Colonic mucosa (tissue), 4 donors: ENCODE data around the gene CDKAL1. TPM values are rescaled to one million over a fixed set of nuclear protein-coding genes. Genes with fewer than 3 reads are reported as not detected.

ENCODE experiments used
- DNase-seq: peaks from one replicate; pipeline ENCODE4 v3.0.0-alpha.2; 2020
- H3K27ac ChIP-seq: fragments of 200-600 bp; one replicate; pipeline ENCODE4 v1.8.0; 2021
- H3K27me3 ChIP-seq: fragments of 200-600 bp; one replicate; pipeline ENCODE4 v1.8.0; 2021
- H3K36me3 ChIP-seq: fragments of 200-600 bp; one replicate; pipeline ENCODE4 v1.8.0; 2021
- H3K4me1 ChIP-seq: fragments of 200-600 bp; one replicate; pipeline ENCODE4 v1.8.0; 2021; ENCODE audit warnings: mild to moderate bottlenecking
- H3K4me3 ChIP-seq: fragments of 200-600 bp; one replicate; pipeline ENCODE4 v1.8.0; 2021
- H3K9ac ChIP-seq, 2 donors: one replicate each; pipeline ENCODE4 v1.7.0; 2013; ENCODE audit warnings: control low read depth in 2 of 2, low read depth in 2 of 2, low read length in 2 of 2
- H3K9me3 ChIP-seq: fragments of 200-600 bp; one replicate; pipeline ENCODE4 v1.8.0; 2021
- CTCF ChIP-seq: fragments of 200-600 bp; IDR thresholded peaks from one replicate; pipeline ENCODE4 v1.8.0; 2022; ENCODE audit warnings: antibody characterized with exemption, mild to moderate bottlenecking
- intact Hi-C: fragments of 100-400 bp; cut with DNase I; formaldehyde crosslinking; loops from one replicate; pipeline ENCODE4 v1.14.1; 2022
- total RNA-seq, 2 donors: library from RNA; stranded (reverse); fragmentation: NEBNext Ultra II Directional in 1 of 2; extraction: Animal tissue kit (Norgen Biotek cat#: 25700) in 1 of 2; gene quantifications; one replicate each; pipeline ENCODE4 v1.2.1, GENCODE V29; 2021
- donor health status: healthy.
- donor health status: DM: no; HTN: no; CAD: no.
- donor health status: DM: no; HTN: no; CAD: no.

Gene CDKAL1
- total RNA-seq, 2 donors from 2014 or later, result 13.8 to 14.2 TPM

GRCh38 chr6:20778912-20779311 lies 244.7 kb downstream of the CDKAL1 start:
- H3K27me3 ChIP-seq, result no peaks in the 10 kb centered on the region
- intact Hi-C loops, result no loop called here
- no peaks in the 10 kb centered on the region for H3K4me1 ChIP-seq
- H3K36me3 ChIP-seq, result no peaks in the 10 kb centered on the region
- no peak overlapping the region for H3K27ac ChIP-seq
- H3K4me3 ChIP-seq, result no peak overlapping the region
- TF ChIP-seq CTCF, result no peak
- H3K9me3 ChIP-seq, result no peaks in the 10 kb centered on the region
- H3K9ac ChIP-seq, result no peak overlapping the region
- DNase-seq, result no peak

- H3K27me3 ChIP-seq, result no peaks in the 10 kb centered on the region
- no peak for DNase-seq
- H3K9me3 ChIP-seq, result no peaks in the 10 kb centered on the region
- H3K27ac ChIP-seq, result no peak overlapping the region
- no peaks in the 10 kb centered on the region for H3K4me1 ChIP-seq
- H3K4me3 ChIP-seq, result no peak overlapping the region
- TF ChIP-seq CTCF, result no peak
- intact Hi-C loops, result no loop called here
- H3K36me3 ChIP-seq, result no peaks in the 10 kb centered on the region
- no peak overlapping the region for H3K9ac ChIP-seq
Measured at GRCh38 chr6:20789162-20789561, 254.9 kb downstream of the CDKAL1 start.

DNA sequence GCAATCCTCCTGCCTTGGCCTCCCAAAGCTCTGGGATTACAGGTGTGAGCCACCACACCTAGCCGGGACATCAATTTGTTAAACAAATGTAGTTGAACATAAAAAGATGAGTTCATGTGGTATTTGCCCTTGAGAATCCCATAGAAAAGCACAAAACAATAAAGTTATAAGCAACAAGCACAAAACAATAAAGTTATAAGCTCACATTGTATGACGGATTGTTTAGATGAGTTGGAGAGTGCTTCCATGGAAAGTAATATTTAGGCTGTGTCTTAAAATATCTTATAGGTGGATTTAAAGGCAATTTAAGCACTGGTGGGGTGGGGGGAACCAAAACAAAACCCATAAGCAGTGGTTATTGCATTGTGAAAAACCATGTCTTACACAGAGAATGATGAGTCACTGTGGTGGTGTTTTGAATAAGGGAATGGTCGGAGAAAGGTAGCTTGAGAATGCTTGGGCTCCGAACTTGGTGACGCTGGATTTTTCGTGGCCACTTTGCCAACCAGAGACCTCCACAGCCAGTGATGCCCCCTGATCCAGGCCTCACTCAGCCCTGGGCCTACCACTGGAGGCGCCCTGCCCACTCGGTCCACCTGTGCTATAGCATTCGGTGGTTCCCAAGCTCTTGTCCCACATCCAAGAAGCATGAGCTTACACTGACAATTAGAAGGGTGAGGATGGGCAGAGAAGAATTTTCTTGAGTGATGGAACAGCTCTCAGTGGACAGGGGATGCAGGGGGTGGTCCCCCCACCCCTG lies 256.0 kb downstream of the CDKAL1 start:
- H3K9ac ChIP-seq, result no peak overlapping the region
- no peaks in the 10 kb centered on the region for H3K4me1 ChIP-seq
- intact Hi-C loops, result no loop called here
- H3K4me3 ChIP-seq, result no peak overlapping the region
- H3K27me3 ChIP-seq, result no peaks in the 10 kb centered on the region
- no peaks in the 10 kb centered on the region for H3K36me3 ChIP-seq
- no peak for DNase-seq
- no peak for TF ChIP-seq CTCF
- H3K9me3 ChIP-seq, result no peaks in the 10 kb centered on the region
- H3K27ac ChIP-seq, result no peak overlapping the region

- H3K4me1 ChIP-seq, result no peaks in the 10 kb centered on the region
- intact Hi-C loops, result no loop called here
- no peak for DNase-seq
- H3K27ac ChIP-seq, result no peak overlapping the region
- no peaks in the 10 kb centered on the region for H3K9me3 ChIP-seq
- no peak for TF ChIP-seq CTCF
- no peaks in the 10 kb centered on the region for H3K27me3 ChIP-seq
- H3K9ac ChIP-seq, result no peak overlapping the region
- no peak overlapping the region for H3K4me3 ChIP-seq
- no peaks in the 10 kb centered on the region for H3K36me3 ChIP-seq
Measured at GRCh38 chr6:20791074-20791473, 256.8 kb downstream of the CDKAL1 start.

DNA sequence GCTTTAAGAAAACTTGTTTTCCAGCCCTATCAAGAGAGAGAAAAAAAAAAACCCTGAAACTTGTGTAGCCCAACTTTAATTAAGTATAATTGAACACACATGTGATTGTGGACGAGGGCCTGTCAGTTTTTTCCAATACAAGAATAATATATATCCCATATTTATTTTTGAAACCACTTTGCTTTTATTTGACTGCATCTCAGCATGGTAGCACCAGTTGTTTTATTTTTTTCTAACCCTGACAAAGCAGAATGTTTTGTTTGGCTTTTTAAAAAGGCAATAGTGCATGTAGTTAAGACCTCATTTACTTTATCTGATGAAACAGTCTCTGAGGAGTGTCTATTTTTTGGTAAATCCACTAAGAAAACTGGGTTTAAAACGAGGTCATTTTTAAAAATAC lies 257.7 kb downstream of the CDKAL1 start:
- Histone ChIP-seq H3K9me3 (no peaks in the 10 kb centered on the region), H3K9ac (no peak overlapping the region), H3K4me3 (no peak overlapping the region), H3K36me3 (no peaks in the 10 kb centered on the region), H3K4me1 (no peaks in the 10 kb centered on the region), H3K27ac (no peak overlapping the region), H3K27me3 (no peaks in the 10 kb centered on the region)
- intact Hi-C loops, result no loop called here
- DNase-seq, result no peak
- no peak for TF ChIP-seq CTCF
